Stimulated activated CD4-positive, alpha-beta T cell treated with anti-CD3 and anti-CD28 coated beads, Interleukin-2, amount 100 ng/mL, for 24 hours (primary cell): Measurements from ENCODE around the gene TM9SF1.

Experiments
- DNase-seq, 2 donors: peaks; one replicate each; pipeline ENCODE4 v3.0.0-alpha.2; 2020

Gene TM9SF1

GRCh38 chr14:24194873-24195185, 412 bp downstream of the TM9SF1 start:
- no peak for DNase-seq

- no peak for DNase-seq
Observed at GRCh38 chr14:24194186-24194872, 912 bp downstream of the TM9SF1 start.

- no peak for DNase-seq
Observed at GRCh38 chr14:24192933-24193332, 2.3 kb downstream of the TM9SF1 start.

- no peak for DNase-seq
Observed at GRCh38 chr14:24190416-24190815, 4.8 kb downstream of the TM9SF1 start.

GRCh38 chr14:24189460-24189859, 5.8 kb downstream of the TM9SF1 start:
- no peak for DNase-seq

- DNase-seq = no peak
Observed at GRCh38 chr14:24189059-24189375, 6.2 kb downstream of the TM9SF1 start.

- peak; percentile 93 to 96 for DNase-seq
Observed at GRCh38 chr14:24188251-24189058, 6.8 kb downstream of the TM9SF1 start, which contains the start of gene IPO4. IPO4 (minus strand) TSS chr14:24188816; CDS start chr14:24188787, 29 bp downstream.

- no peak for DNase-seq
Observed at GRCh38 chr14:24187539-24187915, 7.7 kb downstream of the TM9SF1 start.

- DNase-seq = no peak
Observed at GRCh38 chr14:24186831-24187538, 8.3 kb downstream of the TM9SF1 start.

- no peak for DNase-seq
Observed at GRCh38 chr14:24185741-24186140, 9.5 kb downstream of the TM9SF1 start.

- no peak for DNase-seq
Observed at GRCh38 chr14:24185026-24185425, 10.2 kb downstream of the TM9SF1 start.

GRCh38 chr14:24184104-24184970, 10.9 kb downstream of the TM9SF1 start:
- DNase-seq = no peak

- no peak for DNase-seq
Observed at GRCh38 chr14:24183014-24183481, 12.2 kb downstream of the TM9SF1 start.

GRCh38 chr14:24182110-24182882, 12.9 kb downstream of the TM9SF1 start:
- no peak for DNase-seq

GRCh38 chr14:24181371-24182077, 13.7 kb downstream of the TM9SF1 start:
- no peak for DNase-seq

- DNase-seq = no peak
Observed at GRCh38 chr14:24179961-24180796, 15.1 kb downstream of the TM9SF1 start.

GRCh38 chr14:24179294-24179960, 15.8 kb downstream of the TM9SF1 start:
- DNase-seq = no peak

- no peak for DNase-seq
Observed at GRCh38 chr14:24178399-24179178, 16.7 kb downstream of the TM9SF1 start.

GRCh38 chr14:24177891-24178290, 17.4 kb downstream of the TM9SF1 start:
- DNase-seq = no peak
